ENCODE results near the gene KIF24.
"Not testable (repeated sequence)": the region's sequence is repeated elsewhere in the genome, so short reads cannot be mapped to it uniquely, and the experiment has no call there.

KIF24 gene

DNA sequence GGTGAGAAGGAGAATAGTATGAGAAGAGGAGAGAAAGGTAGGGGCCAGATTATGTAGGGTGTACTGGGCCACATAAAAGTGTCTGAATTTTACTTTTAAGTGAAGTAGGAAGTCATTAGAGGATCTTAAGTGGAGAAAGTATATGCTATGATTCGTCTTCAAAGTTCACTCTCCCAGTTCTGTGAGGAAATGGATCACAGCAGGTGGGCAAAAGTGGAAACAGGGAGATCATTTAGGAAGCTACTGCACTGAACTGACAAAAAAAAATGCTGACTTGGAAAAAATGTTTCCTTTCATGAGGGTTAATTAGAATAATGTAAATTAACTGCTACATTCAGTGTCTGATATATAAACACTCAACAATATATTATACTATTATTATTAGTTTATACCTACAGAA lies 2.4 kb downstream of the KIF24 start:
- no peak for DNase-seq

GRCh38 chr9:34322899-34323591 lies 6.0 kb downstream of the KIF24 start:
- no peak for DNase-seq

GRCh38 chr9:34321451-34321850 lies 7.6 kb downstream of the KIF24 start:
- DNase-seq, result no peak

DNA sequence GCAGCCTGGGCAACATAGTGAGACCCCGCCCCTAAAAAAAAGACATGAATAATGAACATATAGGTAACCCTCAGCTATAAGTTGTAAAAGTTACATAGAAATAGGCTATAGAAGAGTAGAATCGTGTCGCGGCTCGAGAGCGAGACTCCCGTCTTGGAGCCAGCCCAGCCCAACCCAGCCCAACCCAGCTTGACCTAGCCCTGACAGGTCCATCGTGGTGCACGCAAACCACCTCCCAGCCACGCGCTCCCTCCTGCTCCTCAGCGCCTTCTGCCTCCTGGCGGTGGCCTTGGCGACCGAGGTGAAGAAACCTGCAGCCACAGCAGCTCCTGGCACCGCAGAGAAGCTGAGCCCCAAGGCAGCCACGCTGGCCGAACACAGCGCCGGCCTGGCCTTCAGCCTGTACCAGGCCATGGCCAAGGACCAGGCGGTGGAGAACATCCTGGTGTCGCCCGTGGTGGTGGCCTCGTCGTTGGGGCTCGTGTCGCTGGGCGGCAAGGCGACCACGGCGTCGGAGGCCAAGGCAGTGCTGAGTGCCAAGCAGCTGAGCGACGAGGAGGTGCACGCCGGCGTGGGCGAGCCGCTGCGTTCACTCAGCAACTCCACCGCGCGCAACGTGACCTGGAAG lies 10.8 kb downstream of the KIF24 start:
- DNase-seq, result no peak

DNA sequence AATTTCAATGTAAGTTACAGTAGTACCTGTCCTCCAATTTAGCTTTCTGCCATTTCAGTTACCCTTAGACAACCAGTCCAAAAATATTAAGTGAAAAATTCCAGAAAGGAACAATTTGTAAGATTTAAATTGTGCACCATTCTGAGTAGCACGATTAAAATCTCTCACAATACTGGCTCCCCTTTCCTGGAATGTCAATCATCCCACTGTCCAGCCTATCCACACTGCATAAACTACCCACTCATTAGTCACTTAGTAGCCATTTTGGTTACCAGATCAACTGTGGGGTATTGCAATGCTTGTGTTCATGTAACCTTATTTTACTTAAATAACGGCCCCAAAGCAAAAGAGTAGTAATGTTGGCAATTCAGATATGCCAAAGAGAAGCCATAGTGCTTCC lies 11.6 kb downstream of the KIF24 start:
- no peak for DNase-seq

DNA sequence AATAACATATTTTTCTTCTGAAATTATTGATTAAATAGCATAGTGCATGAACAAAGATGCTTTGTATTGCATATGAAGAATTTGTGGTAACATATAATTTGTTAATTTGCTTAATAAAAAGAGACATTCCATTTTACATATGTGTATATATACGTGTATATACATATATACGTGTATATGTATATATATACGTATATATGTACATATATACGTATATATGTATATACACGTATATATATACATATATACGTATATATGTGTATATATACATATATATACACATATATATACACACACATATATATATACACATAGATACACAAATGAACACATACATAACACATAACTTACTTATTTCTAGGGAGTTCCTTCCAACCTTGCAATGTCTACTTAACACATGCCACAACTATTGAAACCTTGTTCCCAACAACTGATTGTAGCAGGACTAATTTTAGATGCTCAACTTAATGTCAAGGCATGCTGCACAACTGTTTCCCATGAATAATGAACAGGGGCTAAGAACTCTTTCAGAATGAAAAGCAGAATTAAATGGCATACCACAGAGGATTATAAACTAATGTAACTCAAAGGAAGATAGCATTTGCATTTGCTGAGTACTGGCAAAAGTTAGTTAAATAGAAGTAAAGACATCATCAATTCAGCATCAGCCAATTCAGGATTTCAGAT lies 17.4 kb downstream of the KIF24 start:
- DNase-seq, result no peak

DNA sequence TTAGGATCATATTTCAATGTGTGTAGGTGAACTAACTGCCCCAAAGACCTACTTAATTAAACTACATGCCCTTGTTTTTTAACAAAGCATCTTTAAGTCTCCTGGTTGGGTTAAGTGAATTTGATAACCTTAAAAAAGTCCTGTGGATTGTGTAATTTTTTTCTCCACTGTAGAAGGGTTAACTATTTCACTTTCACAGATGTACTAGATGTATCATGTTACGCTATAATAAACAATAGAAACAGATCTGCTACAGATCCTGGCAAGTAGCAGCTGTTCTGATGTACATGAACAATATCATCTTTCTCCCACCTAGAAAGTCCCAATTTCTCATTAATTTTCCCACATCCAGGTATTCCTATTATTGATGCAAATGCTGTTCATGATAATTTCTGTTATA lies 18.9 kb downstream of the KIF24 start:
- peak; percentile 61 for DNase-seq

- DNase-seq, result not testable (repeated sequence)
These were observed 20.8 kb downstream of the KIF24 start for GRCh38 chr9:34308316-34308715.

GRCh38 chr9:34301064-34301463 lies 28.0 kb downstream of the KIF24 start:
- DNase-seq, result not testable (repeated sequence)

DNA sequence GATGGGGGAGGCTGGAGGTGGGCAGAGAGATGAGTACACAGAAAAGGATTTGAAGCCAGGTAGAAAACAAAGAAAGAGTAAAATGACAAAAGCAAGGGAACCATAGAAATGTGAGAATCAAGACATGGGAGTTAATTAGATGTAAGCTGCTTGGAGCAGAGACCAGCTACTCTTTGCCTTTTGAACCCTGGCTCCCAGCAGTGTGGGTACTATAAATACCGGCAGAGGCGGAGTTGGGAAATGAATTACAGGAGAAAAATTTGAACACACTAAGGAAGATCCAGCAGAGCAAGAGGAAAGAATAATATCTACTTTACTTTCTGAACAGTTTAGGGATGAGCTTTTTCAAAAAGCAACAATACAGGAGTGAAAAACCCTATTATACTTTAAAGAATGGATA lies 36.5 kb downstream of the KIF24 start:
- no peak for DNase-seq

DNA sequence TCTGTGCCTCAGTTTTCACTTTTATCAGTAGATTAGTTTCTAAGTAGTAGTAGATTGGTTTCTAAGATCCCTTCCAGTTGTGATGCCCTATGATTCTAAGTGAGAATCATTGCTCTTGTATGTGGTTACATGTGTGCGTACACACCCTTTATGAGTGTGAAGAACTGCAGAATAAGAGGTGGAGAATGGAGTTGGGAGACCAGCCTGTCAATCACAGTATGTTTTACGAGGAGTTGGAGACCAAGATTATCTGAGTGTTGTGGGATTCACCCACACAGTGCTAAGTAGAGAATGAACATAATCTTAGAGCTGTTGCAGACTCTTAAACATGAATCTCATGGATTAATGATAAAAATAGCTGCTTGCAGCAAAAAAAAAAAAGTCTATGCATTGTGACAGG lies 37.6 kb downstream of the KIF24 start:
- DNase-seq, result no peak

GRCh38 chr9:34291023-34291422 lies 38.0 kb downstream of the KIF24 start:
- no peak for DNase-seq

- DNase-seq, result no peak
These were observed 39.9 kb downstream of the KIF24 start for GRCh38 chr9:34289159-34289558.

- DNase-seq, result no peak
These were observed 47.0 kb downstream of the KIF24 start for GRCh38 chr9:34282096-34282495.

DNA sequence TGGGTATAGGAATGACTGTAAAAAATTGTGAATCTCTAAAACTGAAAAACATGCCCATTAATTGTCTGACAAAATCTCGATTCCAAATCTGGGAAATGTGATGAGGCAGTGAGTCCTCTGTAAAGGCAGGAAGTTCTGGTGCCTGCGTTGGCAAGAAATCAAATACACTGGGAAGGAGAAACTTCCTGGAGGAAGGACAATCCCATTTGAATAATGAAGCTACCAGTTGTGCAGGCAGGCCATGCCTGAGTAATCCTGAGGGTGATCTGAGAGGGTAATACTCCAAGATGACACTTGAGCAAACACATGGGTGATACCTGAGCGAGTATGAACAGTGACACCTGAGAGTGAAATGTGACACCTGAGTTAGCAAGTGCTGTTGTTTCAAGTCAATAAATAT lies 49.7 kb downstream of the KIF24 start:
- DNase-seq, result no peak
